Loucy (cell line): ENCODE measurements around the gene NECTIN1.

ENCODE experiments used
- H2AFZ ChIP-seq: fragments of 200-600 bp; sonication (generic); 2 replicates; pipeline ENCODE4 v1.6.0; 2016; ENCODE audit warnings: antibody characterized with exemption, mild to moderate bottlenecking, low read length, moderate library complexity
- H3F3A ChIP-seq: fragments of 200-600 bp; 2 replicates; pipeline ENCODE4 v1.6.0; 2016; ENCODE audit warnings: antibody characterized with exemption, low read depth, mild to moderate bottlenecking
- H3K27me3 ChIP-seq: fragments of 200-600 bp; sonication (generic); 2 replicates; pipeline ENCODE4 v1.6.1; 2014; ENCODE audit warnings: low read length, mild to moderate bottlenecking; ENCODE audit not compliant: insufficient read depth, poor library complexity, severe bottlenecking
- H3K36me3 ChIP-seq: fragments of 200-600 bp; sonication (generic); 2 replicates; pipeline ENCODE4 v1.6.1; 2016; ENCODE audit warnings: low read length; ENCODE audit not compliant: insufficient read depth
- H3K4me1 ChIP-seq: fragments of 200-600 bp; sonication (generic); 2 replicates; pipeline ENCODE4 v1.5.1; 2014; ENCODE audit warnings: low read length, mild to moderate bottlenecking; ENCODE audit not compliant: insufficient read depth, poor library complexity, severe bottlenecking
- H3K4me2 ChIP-seq: fragments of 200-600 bp; sonication (generic); 2 replicates; pipeline ENCODE4 v1.6.0; 2014; ENCODE audit warnings: antibody characterized with exemption, low read length, low read depth, mild to moderate bottlenecking; ENCODE audit not compliant: poor library complexity, severe bottlenecking
- H3K4me3 ChIP-seq: fragments of 200-600 bp; sonication (generic); 2 replicates; pipeline ENCODE4 v1.5.1; 2014; ENCODE audit warnings: low read length, mild to moderate bottlenecking, mixed read lengths; ENCODE audit not compliant: poor library complexity, severe bottlenecking
- H3K79me2 ChIP-seq: fragments of 200-600 bp; sonication (generic); 2 replicates; pipeline ENCODE4 v1.6.1; 2014; ENCODE audit warnings: low read length; ENCODE audit not compliant: insufficient read depth
- H3K9ac ChIP-seq: fragments of 200-600 bp; sonication (generic); 2 replicates; pipeline ENCODE4 v1.6.0; 2014; ENCODE audit warnings: mild to moderate bottlenecking, low read depth, low read length, moderate library complexity; ENCODE audit not compliant: poor library complexity, severe bottlenecking
- H3K9me2 ChIP-seq: fragments of 200-600 bp; sonication (generic); replicated peaks from 2 replicates; pipeline ENCODE4 v1.6.1; 2016; ENCODE audit warnings: low read depth, low read length, mixed read lengths
- H3K9me3 ChIP-seq: fragments of 200-600 bp; sonication (generic); 2 replicates; pipeline ENCODE4 v1.6.1; 2014; ENCODE audit warnings: mild to moderate bottlenecking, antibody characterized with exemption, low read length, low read depth; ENCODE audit not compliant: insufficient read depth
- H4K20me1 ChIP-seq: fragments of 200-600 bp; sonication (generic); 2 replicates; pipeline ENCODE4 v1.6.0; 2014; ENCODE audit warnings: antibody characterized with exemption, low read length, mild to moderate bottlenecking; ENCODE audit not compliant: insufficient read depth, poor library complexity, severe bottlenecking
- CTCF ChIP-seq: fragments of 200-600 bp; sonication (generic); conservative IDR thresholded peaks from 2 replicates; pipeline ENCODE4 v1.5.1; 2014; ENCODE audit warnings: mild to moderate bottlenecking, antibody characterized with exemption, low read length
- EZH2phosphoT487 ChIP-seq: fragments of 200-600 bp; IDR thresholded peaks from 2 replicates; pipeline ENCODE4 v1.6.1; 2018; ENCODE audit warnings: antibody characterized with exemption, mild to moderate bottlenecking, moderate library complexity, borderline replicate concordance

The NECTIN1 gene

DNA sequence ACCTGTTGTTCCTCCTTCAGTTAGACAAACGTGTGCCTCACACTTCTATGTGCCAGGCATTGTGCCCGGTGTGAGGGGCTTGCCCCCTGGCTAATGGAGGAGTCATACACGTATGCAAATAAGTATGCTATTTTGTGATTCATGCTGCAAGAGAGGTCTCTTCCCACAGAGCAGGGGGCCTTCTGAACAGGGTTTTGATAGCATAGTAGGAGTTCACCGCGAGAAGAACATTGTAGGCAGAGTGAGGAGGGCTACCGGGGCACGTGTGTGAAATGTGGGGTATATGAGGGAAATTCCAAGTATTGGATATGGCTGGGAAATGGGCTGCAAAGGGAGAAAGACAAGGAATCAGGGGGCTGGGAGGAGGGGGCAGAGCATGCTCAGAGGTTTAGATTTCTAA, 84.5 kb downstream of the NECTIN1 start:
- no peaks in the 10 kb centered on the region for H3K4me1 ChIP-seq
- no peak overlapping the region for H3K4me3 ChIP-seq
- no peaks in the 10 kb centered on the region for H3K36me3 ChIP-seq

GRCh38 chr11:119643876-119644225, 85.1 kb downstream of the NECTIN1 start:
- no peaks in the 10 kb centered on the region for H3K4me1 ChIP-seq
- H3K4me2 ChIP-seq, result no peak overlapping the region
- no peak overlapping the region for H2AFZ ChIP-seq
- H3K79me2 ChIP-seq, result no peaks in the 10 kb centered on the region
- no peak overlapping the region for H3K9ac ChIP-seq
- no peaks in the 10 kb centered on the region for H3K27me3 ChIP-seq
- H4K20me1 ChIP-seq, result no peaks in the 10 kb centered on the region
- H3K36me3 ChIP-seq, result no peaks in the 10 kb centered on the region
- no peak for TF ChIP-seq CTCF
- TF ChIP-seq EZH2phosphoT487, result no peak
- no peaks in the 10 kb centered on the region for H3K9me3 ChIP-seq
- no peak overlapping the region for H3K4me3 ChIP-seq
- H3F3A ChIP-seq, result no peaks in the 10 kb centered on the region
- H3K9me2 ChIP-seq, result no peaks in the 10 kb centered on the region

More for the DNA sequence above, 84.5 kb downstream of the NECTIN1 start:
- Histone ChIP-seq H4K20me1 (no peaks in the 10 kb centered on the region), H3K27me3 (no peaks in the 10 kb centered on the region), H3K9me2 (no peaks in the 10 kb centered on the region), H3F3A (no peaks in the 10 kb centered on the region), H3K4me2 (no peak overlapping the region), H3K79me2 (no peaks in the 10 kb centered on the region), H3K9ac (no peak overlapping the region), H2AFZ (no peak overlapping the region), H3K9me3 (no peaks in the 10 kb centered on the region)
- TF ChIP-seq CTCF (no peak), EZH2phosphoT487 (no peak)

GRCh38 chr11:119643212-119643875, 85.7 kb downstream of the NECTIN1 start:
- no peaks in the 10 kb centered on the region for H3K4me1 ChIP-seq
- H3K79me2 ChIP-seq, result no peaks in the 10 kb centered on the region
- H3K4me3 ChIP-seq, result no peak overlapping the region
- no peak overlapping the region for H3K4me2 ChIP-seq
- H3K9ac ChIP-seq, result no peak overlapping the region
- TF ChIP-seq CTCF (no peak), EZH2phosphoT487 (no peak)
- H3F3A ChIP-seq, result no peaks in the 10 kb centered on the region
- no peaks in the 10 kb centered on the region for H3K27me3 ChIP-seq
- H3K9me3 ChIP-seq, result no peaks in the 10 kb centered on the region
- H2AFZ ChIP-seq, result no peak overlapping the region
- no peaks in the 10 kb centered on the region for H3K9me2 ChIP-seq
- no peaks in the 10 kb centered on the region for H3K36me3 ChIP-seq
- no peaks in the 10 kb centered on the region for H4K20me1 ChIP-seq
